SK-N-SH treated with all-trans-retinoic acid at 6 μM for 48 hours (cell line): ENCODE measurements around the gene CASZ1.

Experiments used
- ATAC-seq: fragments of 200-7000 bp; cut with Tn5 transposase; 3 replicates; pipeline ENCODE4 v1.9.1; 2020; ENCODE audit warnings: mild to moderate bottlenecking, moderate library complexity
- BACH2 ChIP-seq: fragments of 250-450 bp; sonication (Bioruptor Pico); IDR thresholded peaks from 2 replicates; pipeline ENCODE4 v1.9.0; 2021; ENCODE audit warnings: mild to moderate bottlenecking, borderline replicate concordance
- CREB5 ChIP-seq: fragments of 250-450 bp; sonication (Bioruptor Pico); IDR thresholded peaks from 2 replicates; pipeline ENCODE4 v1.5.1; 2020; ENCODE audit warnings: low read depth, mild to moderate bottlenecking, moderate library complexity
- CSDC2 ChIP-seq: fragments of 250-450 bp; sonication (Bioruptor Pico); IDR thresholded peaks from 2 replicates; pipeline ENCODE4 v1.5.0; 2020; ENCODE audit warnings: mild to moderate bottlenecking, moderate library complexity
- CSRNP3 ChIP-seq: fragments of 250-450 bp; sonication (Bioruptor Pico); IDR thresholded peaks from 2 replicates; pipeline ENCODE4 v1.5.1; 2021; ENCODE audit warnings: mild to moderate bottlenecking, moderate library complexity
- ESRRG ChIP-seq: fragments of 250-450 bp; sonication (Bioruptor Pico); IDR thresholded peaks from 2 replicates; pipeline ENCODE4 v1.6.1; 2021; ENCODE audit warnings: mild to moderate bottlenecking
- GLIS3 ChIP-seq: fragments of 250-450 bp; sonication (Bioruptor Pico); IDR thresholded peaks from 2 replicates; pipeline ENCODE4 v1.5.0; 2020; ENCODE audit warnings: mild to moderate bottlenecking, moderate library complexity
- ISL1 ChIP-seq: fragments of 250-450 bp; sonication (Bioruptor Pico); IDR thresholded peaks from 2 replicates; pipeline ENCODE4 v2.1.2; 2022; ENCODE audit warnings: mild to moderate bottlenecking, moderate library complexity
- OSR1 ChIP-seq: fragments of 250-450 bp; sonication (Bioruptor Pico); IDR thresholded peaks from 2 replicates; pipeline ENCODE4 v1.8.0; 2022; ENCODE audit warnings: moderate library complexity, mild to moderate bottlenecking, inconsistent platforms
- PATZ1 ChIP-seq: fragments of 250-450 bp; sonication (Bioruptor Pico); IDR thresholded peaks from 2 replicates; pipeline ENCODE4 v1.8.0; 2020; ENCODE audit warnings: mild to moderate bottlenecking, moderate library complexity, borderline replicate concordance
- POU6F1 ChIP-seq: fragments of 250-450 bp; sonication (Bioruptor Pico); IDR thresholded peaks from 2 replicates; pipeline ENCODE4 v1.8.0; 2021; ENCODE audit warnings: low read depth, mild to moderate bottlenecking, moderate library complexity, borderline replicate concordance
- PPARA ChIP-seq: fragments of 250-450 bp; sonication (Bioruptor Pico); IDR thresholded peaks from 2 replicates; pipeline ENCODE4 v1.5.0; 2020; ENCODE audit warnings: mild to moderate bottlenecking, borderline replicate concordance
- RARB ChIP-seq: fragments of 250-450 bp; sonication (Bioruptor Pico); IDR thresholded peaks from 2 replicates; pipeline ENCODE4 v1.8.0; 2021; ENCODE audit warnings: mild to moderate bottlenecking, moderate library complexity
- SNAI2 ChIP-seq: fragments of 250-450 bp; sonication (Bioruptor Pico); IDR thresholded peaks from 2 replicates; pipeline ENCODE4 v1.5.0; 2020; ENCODE audit warnings: mild to moderate bottlenecking, moderate library complexity
- TCF4 ChIP-seq: fragments of 250-450 bp; sonication (Bioruptor Pico); IDR thresholded peaks from 2 replicates; pipeline ENCODE4 v1.8.0; 2021; ENCODE audit warnings: mild to moderate bottlenecking, moderate library complexity, borderline replicate concordance
- TOX ChIP-seq: fragments of 250-450 bp; sonication (Bioruptor Pico); IDR thresholded peaks from 2 replicates; pipeline ENCODE4 v1.8.0; 2021; ENCODE audit warnings: mild to moderate bottlenecking, moderate library complexity, borderline replicate concordance
- TSHZ2 ChIP-seq: fragments of 250-450 bp; sonication (Bioruptor Pico); IDR thresholded peaks from 2 replicates; pipeline ENCODE4 v1.5.0; 2020; ENCODE audit warnings: mild to moderate bottlenecking, moderate library complexity
- ZC3H10 ChIP-seq: fragments of 250-450 bp; sonication (Bioruptor Pico); IDR thresholded peaks from 2 replicates; pipeline ENCODE4 v1.5.1; 2021; ENCODE audit warnings: mild to moderate bottlenecking, moderate library complexity
- ZFP3 ChIP-seq: fragments of 250-450 bp; sonication (Bioruptor Pico); IDR thresholded peaks from 2 replicates; pipeline ENCODE4 v1.5.0; 2020; ENCODE audit warnings: mild to moderate bottlenecking, moderate library complexity
- ZNF565 ChIP-seq: fragments of 450-650 bp; formaldehyde crosslinking; conservative IDR thresholded peaks from 2 replicates; pipeline ENCODE4 v1.5.0; 2020; ENCODE audit warnings: low read depth, mild to moderate bottlenecking, moderate library complexity
- ZNF70 ChIP-seq: fragments of 450-650 bp; formaldehyde crosslinking; IDR thresholded peaks from 2 replicates; pipeline ENCODE4 v1.5.0; 2020; ENCODE audit warnings: mild to moderate bottlenecking, moderate library complexity
- ZNF8 ChIP-seq: fragments of 450-650 bp; formaldehyde crosslinking; IDR thresholded peaks from 2 replicates; pipeline ENCODE4 v1.5.0; 2020; ENCODE audit warnings: mild to moderate bottlenecking, moderate library complexity

Gene CASZ1

GRCh38 chr1:10813799-10814198 lies 17.4 kb upstream of the CASZ1 start:
- no peak for ATAC-seq
- no peak for TF ChIP-seq OSR1 (CRISPR knock-in tag)
- TF ChIP-seq ZC3H10 (CRISPR knock-in tag), result no peak
- no peak for TF ChIP-seq GLIS3 (CRISPR knock-in tag)

GRCh38 chr1:10812387-10812915 lies 16.0 kb upstream of the CASZ1 start:
- TF ChIP-seq PATZ1 (CRISPR knock-in tag) (no peak), OSR1 (CRISPR knock-in tag) (no peak), PPARA (CRISPR knock-in tag) (no peak), TSHZ2 (CRISPR knock-in tag) (no peak), ZC3H10 (CRISPR knock-in tag) (no peak), SNAI2 (CRISPR knock-in tag) (no peak), BACH2 (CRISPR knock-in tag) (no peak), CSDC2 (CRISPR knock-in tag) (no peak), GLIS3 (CRISPR knock-in tag) (no peak), ZFP3 (no peak), CREB5 (CRISPR knock-in tag) (no peak), ZNF565 (no peak), ZNF70 (CRISPR knock-in tag) (no peak), ISL1 (no peak), ZNF8 (CRISPR knock-in tag) (no peak), ESRRG (CRISPR knock-in tag) (no peak), TCF4 (CRISPR knock-in tag) (no peak), CSRNP3 (CRISPR knock-in tag) (no peak)
- TF ChIP-seq, all 23 proteins: peak for 0
- ATAC-seq, result no peak

- ATAC-seq, result no peak
- TF ChIP-seq ZNF70 (CRISPR knock-in tag) (no peak), ZNF8 (CRISPR knock-in tag) (no peak), ZNF565 (no peak), PATZ1 (CRISPR knock-in tag) (no peak), OSR1 (CRISPR knock-in tag) (no peak), CSRNP3 (CRISPR knock-in tag) (no peak), POU6F1 (no peak), RARB (CRISPR knock-in tag) (no peak), TOX (CRISPR knock-in tag) (no peak), ZC3H10 (CRISPR knock-in tag) (no peak), GLIS3 (CRISPR knock-in tag) (no peak), PPARA (CRISPR knock-in tag) (no peak)
Observed at GRCh38 chr1:10808441-10808840, 12.0 kb upstream of the CASZ1 start.
